Measurements from ENCODE around the gene CALN1.
"Not testable (repeated sequence)": the region's sequence is repeated elsewhere in the genome, so short reads cannot be mapped to it uniquely, and the experiment has no call there.

CALN1 gene

GRCh38 chr7:72362246-72362645 is 49.9 kb downstream of the CALN1 start:
- H3K27me3 Mint-ChIP-seq = no peaks in the 10 kb centered on the region
- H3K36me3 Mint-ChIP-seq = no peaks in the 10 kb centered on the region
- no peaks in the 10 kb centered on the region for H3K4me1 Mint-ChIP-seq
- no peak for ATAC-seq
- no peak overlapping the region for H3K4me3 Mint-ChIP-seq
- no peak overlapping the region for H3K27ac Mint-ChIP-seq
- peaks cover 4% of the 10 kb centered on the region for H3K9me3 Mint-ChIP-seq

GRCh38 chr7:72345208-72345727 is 66.9 kb downstream of the CALN1 start:
- Mint-ChIP-seq H3K4me1 (no peaks in the 10 kb centered on the region), H3K27ac (no peak overlapping the region), H3K36me3 (no peaks in the 10 kb centered on the region), H3K9me3 (peaks cover 8% of the 10 kb centered on the region), H3K4me3 (no peak overlapping the region), H3K27me3 (peaks cover 26% of the 10 kb centered on the region)
- ATAC-seq = no peak

GRCh38 chr7:72343991-72344390 is 68.1 kb downstream of the CALN1 start:
- no peak overlapping the region for H3K4me3 Mint-ChIP-seq
- H3K9me3 Mint-ChIP-seq = peaks cover 15% of the 10 kb centered on the region
- no peaks in the 10 kb centered on the region for H3K36me3 Mint-ChIP-seq
- no peaks in the 10 kb centered on the region for H3K4me1 Mint-ChIP-seq
- H3K27ac Mint-ChIP-seq = no peak overlapping the region
- H3K27me3 Mint-ChIP-seq = peaks cover 28% of the 10 kb centered on the region
- no peak for ATAC-seq

GRCh38 chr7:72343354-72343753 is 68.8 kb downstream of the CALN1 start:
- ATAC-seq, H3K36me3 Mint-ChIP-seq, H3K4me3 Mint-ChIP-seq, H3K4me1 Mint-ChIP-seq, H3K27ac Mint-ChIP-seq: not testable (repeated sequence)
- Mint-ChIP-seq H3K9me3 (peaks cover 16% of the 10 kb centered on the region), H3K27me3 (peaks cover 29% of the 10 kb centered on the region)

GRCh38 chr7:72337390-72338167 is 74.6 kb downstream of the CALN1 start:
- Mint-ChIP-seq H3K27ac (no peak overlapping the region), H3K27me3 (peaks cover 45% of the 10 kb centered on the region), H3K4me1 (peaks cover 6% of the 10 kb centered on the region), H3K9me3 (peaks cover 16% of the 10 kb centered on the region), H3K36me3 (peaks cover 6% of the 10 kb centered on the region), H3K4me3 (no peak overlapping the region)
- ATAC-seq = no peak

GRCh38 chr7:72336632-72337389 is 75.3 kb downstream of the CALN1 start:
- peaks cover 6% of the 10 kb centered on the region for H3K4me1 Mint-ChIP-seq
- no peak for ATAC-seq
- no peak overlapping the region for H3K4me3 Mint-ChIP-seq
- no peak overlapping the region for H3K27ac Mint-ChIP-seq
- peaks cover 6% of the 10 kb centered on the region for H3K36me3 Mint-ChIP-seq
- peaks cover 44% of the 10 kb centered on the region for H3K27me3 Mint-ChIP-seq
- H3K9me3 Mint-ChIP-seq = peaks cover 18% of the 10 kb centered on the region

- Mint-ChIP-seq H3K27ac (no peak overlapping the region), H3K36me3 (peaks cover 6% of the 10 kb centered on the region), H3K9me3 (peaks cover 18% of the 10 kb centered on the region), H3K27me3 (peaks cover 44% of the 10 kb centered on the region), H3K4me3 (no peak overlapping the region), H3K4me1 (peaks cover 6% of the 10 kb centered on the region)
- no peak for ATAC-seq
Observed at GRCh38 chr7:72336382-72336631, 75.8 kb downstream of the CALN1 start.

- Mint-ChIP-seq H3K27ac (no peak overlapping the region), H3K9me3 (peaks cover 18% of the 10 kb centered on the region), H3K4me3 (no peak overlapping the region), H3K36me3 (peaks cover 6% of the 10 kb centered on the region), H3K4me1 (peaks cover 6% of the 10 kb centered on the region), H3K27me3 (peaks cover 43% of the 10 kb centered on the region)
- no peak for ATAC-seq
Observed at GRCh38 chr7:72335561-72336381, 76.4 kb downstream of the CALN1 start.

GRCh38 chr7:72334698-72335097 is 77.4 kb downstream of the CALN1 start:
- H3K9me3 Mint-ChIP-seq = peaks cover 16% of the 10 kb centered on the region
- no peak for ATAC-seq
- peaks cover 36% of the 10 kb centered on the region for H3K27me3 Mint-ChIP-seq

DNA sequence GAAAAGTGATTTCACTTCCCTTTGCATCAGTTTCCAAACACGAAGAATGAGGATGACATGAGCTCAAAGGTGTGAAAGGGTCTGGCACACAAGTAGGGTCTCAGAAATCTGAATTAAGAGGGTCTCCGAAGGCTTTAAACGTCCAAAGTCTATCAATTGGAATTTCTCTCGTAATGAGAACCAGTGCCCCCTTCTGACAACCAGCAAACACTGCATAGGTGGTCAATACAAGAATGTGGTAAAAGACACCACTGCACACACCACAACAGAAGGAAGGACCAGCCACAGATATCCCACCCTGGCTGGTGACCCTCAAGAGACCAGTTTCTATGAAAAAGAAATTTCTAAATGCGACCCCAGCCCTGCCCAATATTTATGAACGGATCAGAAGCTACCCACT is 78.1 kb downstream of the CALN1 start:
- Mint-ChIP-seq H3K4me3 (no peak overlapping the region), H3K9me3 (peaks cover 13% of the 10 kb centered on the region), H3K27ac (no peak overlapping the region), H3K4me1 (peaks cover 6% of the 10 kb centered on the region), H3K27me3 (peaks cover 36% of the 10 kb centered on the region), H3K36me3 (peaks cover 6% of the 10 kb centered on the region)
- ATAC-seq = no peak

More at GRCh38 chr7:72334698-72335097, 77.4 kb downstream of the CALN1 start:
- H3K4me3 Mint-ChIP-seq = no peak overlapping the region
- H3K36me3 Mint-ChIP-seq = peaks cover 6% of the 10 kb centered on the region
- H3K27ac Mint-ChIP-seq = no peak overlapping the region
- peaks cover 6% of the 10 kb centered on the region for H3K4me1 Mint-ChIP-seq

- H3K4me1 Mint-ChIP-seq = no peaks in the 10 kb centered on the region
- no peaks in the 10 kb centered on the region for H3K27me3 Mint-ChIP-seq
- H3K4me3 Mint-ChIP-seq = no peak overlapping the region
- H3K36me3 Mint-ChIP-seq = no peaks in the 10 kb centered on the region
- H3K9me3 Mint-ChIP-seq = peaks cover 6% of the 10 kb centered on the region
- H3K27ac Mint-ChIP-seq = no peak overlapping the region
- no peak for ATAC-seq
Observed at GRCh38 chr7:72326811-72327210, 85.3 kb downstream of the CALN1 start.

DNA sequence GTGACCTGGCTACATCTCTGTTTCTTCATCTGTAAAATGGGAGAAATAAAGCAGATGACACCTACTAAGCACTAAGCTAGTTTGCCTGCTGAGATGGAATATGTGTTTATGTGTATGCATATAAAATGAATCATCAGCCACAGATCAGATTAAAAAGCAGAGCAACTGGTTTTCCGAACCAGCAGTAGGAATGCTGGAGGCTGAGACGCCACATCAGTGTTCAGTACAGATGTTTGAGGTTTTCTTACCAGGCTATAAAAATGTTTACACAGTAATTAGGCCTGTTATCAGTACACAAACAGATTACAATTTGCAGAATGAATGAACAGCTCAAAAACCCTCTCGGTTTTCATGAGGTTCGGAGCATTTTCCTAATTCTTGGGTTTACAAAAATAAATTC is 85.8 kb downstream of the CALN1 start:
- H3K27me3 Mint-ChIP-seq = no peaks in the 10 kb centered on the region
- peaks cover 6% of the 10 kb centered on the region for H3K9me3 Mint-ChIP-seq
- no peak overlapping the region for H3K4me3 Mint-ChIP-seq
- no peak overlapping the region for H3K27ac Mint-ChIP-seq
- H3K36me3 Mint-ChIP-seq = no peaks in the 10 kb centered on the region
- H3K4me1 Mint-ChIP-seq = no peaks in the 10 kb centered on the region
- ATAC-seq = no peak

DNA sequence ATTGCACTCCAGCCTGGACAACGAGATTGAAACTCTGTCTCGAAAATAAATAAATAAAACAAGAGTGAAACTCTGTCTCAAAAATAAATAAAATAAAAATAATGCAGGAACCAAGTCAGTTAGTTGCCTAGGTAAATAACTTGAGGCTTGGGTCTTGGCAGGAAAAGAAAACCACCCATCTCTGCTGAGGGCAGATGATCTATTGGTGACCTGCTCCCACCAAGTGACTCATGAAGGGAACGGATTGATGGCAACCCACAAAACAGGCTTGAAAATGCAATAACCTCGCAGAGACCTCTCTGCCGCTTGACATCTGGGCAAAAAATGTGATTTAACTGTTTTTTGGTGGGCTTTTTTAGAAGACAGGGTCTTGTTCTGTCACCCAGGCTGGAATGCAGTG is 86.6 kb downstream of the CALN1 start:
- no peak overlapping the region for H3K4me3 Mint-ChIP-seq
- no peaks in the 10 kb centered on the region for H3K27me3 Mint-ChIP-seq
- no peaks in the 10 kb centered on the region for H3K36me3 Mint-ChIP-seq
- peaks cover 6% of the 10 kb centered on the region for H3K9me3 Mint-ChIP-seq
- no peaks in the 10 kb centered on the region for H3K4me1 Mint-ChIP-seq
- H3K27ac Mint-ChIP-seq = no peak overlapping the region
- ATAC-seq = no peak

GRCh38 chr7:72321637-72322036 is 90.5 kb downstream of the CALN1 start:
- no peaks in the 10 kb centered on the region for H3K27me3 Mint-ChIP-seq

GRCh38 chr7:72321081-72321480 is 91.1 kb downstream of the CALN1 start:
- Mint-ChIP-seq H3K27me3 (no peaks in the 10 kb centered on the region), H3K9me3 (peaks cover 8% of the 10 kb centered on the region), H3K27ac (no peak overlapping the region), H3K36me3 (no peaks in the 10 kb centered on the region), H3K4me1 (no peaks in the 10 kb centered on the region), H3K4me3 (no peak overlapping the region)
- no peak for ATAC-seq

More at GRCh38 chr7:72321637-72322036, 90.5 kb downstream of the CALN1 start:
- Mint-ChIP-seq H3K9me3 (peaks cover 7% of the 10 kb centered on the region), H3K27ac (no peak overlapping the region), H3K4me1 (no peaks in the 10 kb centered on the region), H3K36me3 (no peaks in the 10 kb centered on the region), H3K4me3 (no peak overlapping the region)
- no peak for ATAC-seq
